IMR-90 (cell line): ENCODE measurements around the gene ATXN1. TPM values are rescaled to one million over a fixed set of nuclear protein-coding genes. Genes with fewer than 3 reads are reported as not detected.

Experiments used
- ATAC-seq: fragments of 200-7000 bp; cut with Tn5 transposase; 2 replicates; pipeline ENCODE4 v1.9.1; 2020; ENCODE audit warnings: low read depth, mild to moderate bottlenecking, moderate library complexity
- BruUV-seq: library from RNA; stranded (reverse); fragments of 400-500 nt; replicated peaks from 2 replicates; lab custom pipeline; 2021; lab: Mats Ljungman, UMichigan
- CTCF ChIA-PET: fragments of 300-600 bp; formaldehyde crosslinking; extraction: SDS; loops from one replicate; lab custom pipeline; 2021; ENCODE audit warnings: antibody characterized with exemption; lab: Yijun Ruan, JAX
- POLR2A ChIA-PET: fragments of 300-600 bp; sonication (Branson Sonifier 250); formaldehyde crosslinking; loops from one replicate; lab custom pipeline; 2022; ENCODE audit warnings: antibody characterized with exemption; ENCODE audit not compliant: unreplicated experiment; lab: Charles Lee
- DNase-seq: peaks from one replicate; pipeline ENCODE4 v3.0.0; 2013
- H2AFZ ChIP-seq: replicated peaks from 2 replicates; pipeline ENCODE3; 2013; ENCODE audit warnings: low read length, mild to moderate bottlenecking; ENCODE audit not compliant: poor library complexity
- H2AK5ac ChIP-seq: 2 replicates; pipeline ENCODE4 v1.6.1; 2013; ENCODE audit warnings: low read depth, low read length, inconsistent platforms
- H2AK9ac ChIP-seq: replicated peaks from 2 replicates; pipeline ENCODE3; 2013; ENCODE audit warnings: mild to moderate bottlenecking, low read depth, low read length, moderate library complexity; ENCODE audit not compliant: poor library complexity
- H2BK120ac ChIP-seq: 2 replicates; pipeline ENCODE4 v1.6.1; 2013; ENCODE audit warnings: low read depth, low read length, inconsistent platforms
- H2BK15ac ChIP-seq: 3 replicates; pipeline ENCODE4 v1.6.1; 2013; ENCODE audit warnings: low read depth, low read length, inconsistent platforms
- H2BK20ac ChIP-seq: 2 replicates; pipeline ENCODE4 v1.6.1; 2013; ENCODE audit warnings: low read depth, mild to moderate bottlenecking, inconsistent platforms, low read length, moderate library complexity
- H2BK5ac ChIP-seq: 2 replicates; pipeline ENCODE4 v1.6.1; 2013; ENCODE audit warnings: mild to moderate bottlenecking, low read depth, low read length, inconsistent platforms; ENCODE audit not compliant: poor library complexity, severe bottlenecking
- H3K14ac ChIP-seq: replicated peaks from 2 replicates; pipeline ENCODE4 v1.6.1; 2013; ENCODE audit warnings: low read depth, low read length, inconsistent platforms
- H3K18ac ChIP-seq: 2 replicates; pipeline ENCODE4 v1.6.1; 2013; ENCODE audit warnings: low read depth, low read length, control low read depth
- H3K23ac ChIP-seq: 2 replicates; pipeline ENCODE4 v1.6.1; 2013; ENCODE audit warnings: low read depth, low read length, inconsistent platforms
- H3K27ac ChIP-seq: 2 replicates; pipeline ENCODE4 v1.5.1; 2013; ENCODE audit warnings: mild to moderate bottlenecking, control low read depth, low read length; ENCODE audit not compliant: insufficient read depth
- H3K27me3 ChIP-seq: 2 replicates; pipeline ENCODE4 v1.6.1; 2013; ENCODE audit warnings: low read length; ENCODE audit not compliant: control insufficient read depth, insufficient read depth
- H3K36me3 ChIP-seq: 2 replicates; pipeline ENCODE4 v1.6.1; 2013; ENCODE audit warnings: low read length, mixed read lengths; ENCODE audit not compliant: control insufficient read depth, insufficient read depth
- H3K4ac ChIP-seq: 2 replicates; pipeline ENCODE4 v1.6.1; 2013; ENCODE audit warnings: low read depth, low read length, inconsistent platforms
- H3K4me1 ChIP-seq: 2 replicates; pipeline ENCODE4 v1.6.1; 2013; ENCODE audit warnings: low read length, mixed read lengths; ENCODE audit not compliant: control insufficient read depth, insufficient read depth
- H3K4me2 ChIP-seq: 2 replicates; pipeline ENCODE4 v1.6.1; 2013; ENCODE audit warnings: low read depth, mild to moderate bottlenecking, control low read depth, low read length, moderate library complexity
- H3K4me3 ChIP-seq: 2 replicates; pipeline ENCODE4 v1.5.1; 2013; ENCODE audit warnings: low read depth, mild to moderate bottlenecking, control low read depth, low read length, moderate library complexity; ENCODE audit not compliant: insufficient read depth
- H3K56ac ChIP-seq: 2 replicates; pipeline ENCODE4 v1.6.1; 2013; ENCODE audit warnings: low read length, inconsistent platforms; ENCODE audit not compliant: insufficient read depth; ENCODE audit errors: extremely low read depth
- H3K79me1 ChIP-seq, 2 experiments: 2 replicates each; pipeline ENCODE4 v1.6.1; 2013; ENCODE audit warnings: low read length in 2 of 2, inconsistent platforms in 1 of 2, low read depth in 1 of 2
- H3K9ac ChIP-seq: 2 replicates; pipeline ENCODE4 v1.6.1; 2013; ENCODE audit warnings: low read depth, low read length, control low read depth
- H3K9me1 ChIP-seq: 2 replicates; pipeline ENCODE4 v1.6.1; 2013; ENCODE audit warnings: low read length, inconsistent platforms; ENCODE audit not compliant: insufficient read depth
- H3K9me3 ChIP-seq: 2 replicates; pipeline ENCODE4 v1.6.1; 2013; ENCODE audit warnings: low read length; ENCODE audit not compliant: control insufficient read depth, insufficient read depth
- H4K20me1 ChIP-seq: 2 replicates; pipeline ENCODE4 v1.6.1; 2013; ENCODE audit warnings: low read length, inconsistent platforms; ENCODE audit not compliant: insufficient read depth
- H4K5ac ChIP-seq: 2 replicates; pipeline ENCODE4 v1.6.1; 2013; ENCODE audit warnings: mild to moderate bottlenecking, low read depth, low read length, control low read depth
- H4K8ac ChIP-seq, 2 experiments: 2 replicates each; pipeline ENCODE4 v1.6.1; 2013; ENCODE audit warnings: low read depth in 2 of 2, low read length in 2 of 2, control low read depth in 1 of 2, inconsistent platforms in 1 of 2
- H4K91ac ChIP-seq: 2 replicates; pipeline ENCODE4 v1.6.1; 2013; ENCODE audit warnings: low read depth, low read length, inconsistent platforms; ENCODE audit not compliant: insufficient read depth
- BHLHE40 ChIP-seq: fragments of 150-350 bp; IDR thresholded peaks from 2 replicates; pipeline ENCODE4 v1.6.1; 2016; ENCODE audit warnings: mild to moderate bottlenecking, low read depth, low read length
- CEBPB ChIP-seq: IDR thresholded peaks from 2 replicates; pipeline ENCODE4 v1.6.1; 2012; ENCODE audit warnings: low read depth, low read length, improper control_type of control experiment
- CHD1 ChIP-seq: IDR thresholded peaks from 2 replicates; pipeline ENCODE4 v1.6.1; 2012; ENCODE audit warnings: low read depth, low read length, improper control_type of control experiment
- ELK1 ChIP-seq: fragments of 150-350 bp; IDR thresholded peaks from 2 replicates; pipeline ENCODE4 v1.6.1; 2016; ENCODE audit warnings: low read depth, mild to moderate bottlenecking, low read length, moderate library complexity, borderline replicate concordance
- FOS ChIP-seq: fragments of 150-350 bp; IDR thresholded peaks from 2 replicates; pipeline ENCODE4 v1.6.1; 2016; ENCODE audit warnings: low read depth, low read length
- MAFK ChIP-seq: IDR thresholded peaks from 2 replicates; pipeline ENCODE4 v1.6.1; 2012; ENCODE audit warnings: low read depth, low read length, improper control_type of control experiment
- MAZ ChIP-seq: IDR thresholded peaks from 2 replicates; pipeline ENCODE4 v1.6.1; 2012; ENCODE audit warnings: low read depth, mild to moderate bottlenecking, low read length, improper control_type of control experiment, moderate library complexity, borderline replicate concordance
- MXI1 ChIP-seq: IDR thresholded peaks from 2 replicates; pipeline ENCODE4 v1.6.1; 2012; ENCODE audit warnings: low read depth, mild to moderate bottlenecking, low read length, moderate library complexity, borderline replicate concordance
- NFE2L2 ChIP-seq: fragments of 150-350 bp; IDR thresholded peaks from 2 replicates; pipeline ENCODE4 v1.6.1; 2016; ENCODE audit warnings: low read depth, mild to moderate bottlenecking, low read length
- POLR2A ChIP-seq: IDR thresholded peaks from 2 replicates; pipeline ENCODE4 v1.6.1; 2012; ENCODE audit warnings: mild to moderate bottlenecking, low read depth, low read length
- RAD21 ChIP-seq: IDR thresholded peaks from 2 replicates; pipeline ENCODE4 v1.6.1; 2012; ENCODE audit warnings: low read length, improper control_type of control experiment
- RCOR1 ChIP-seq: IDR thresholded peaks from 2 replicates; pipeline ENCODE4 v1.6.1; 2012; ENCODE audit warnings: mild to moderate bottlenecking, low read length, improper control_type of control experiment; ENCODE audit not compliant: insufficient replicate concordance
- RFX5 ChIP-seq: IDR thresholded peaks from 2 replicates; pipeline ENCODE4 v1.8.0; 2012; ENCODE audit warnings: low read depth, mild to moderate bottlenecking, low read length, moderate library complexity
- SMC3 ChIP-seq: fragments of 150-350 bp; IDR thresholded peaks from 2 replicates; pipeline ENCODE4 v1.6.1; 2016; ENCODE audit warnings: low read depth, mild to moderate bottlenecking, antibody characterized with exemption, low read length, moderate library complexity
- WGBS, 2 experiments: methylation state at CpG; one replicate each; pipeline versions ENCODE4 v1.1.5 to v1.1.7; 2013; ENCODE audit warnings: missing lambda C conversion rate in 2 of 2; ENCODE audit not compliant: insufficient read length in 1 of 2; ENCODE audit errors: extremely low coverage in 2 of 2; 5-methylcytosine and 5-hydroxymethylcytosine counted together
- dilution Hi-C: fragments of 300-500 bp; cut with HindIII; formaldehyde crosslinking; loops from one replicate; pipeline ENCODE4 v1.14.3; 2018; ENCODE audit warnings: low sequenced_read_pairs; ENCODE audit not compliant: unreplicated experiment
- in situ Hi-C: fragments of 300-500 bp; cut with MboI; formaldehyde crosslinking; loops from 3 replicates; pipeline ENCODE4 v1.14.3; 2019; ENCODE audit warnings: low sequenced_read_pairs, inconsistent platforms, mixed read lengths
- intact Hi-C: fragments of 100-400 bp; cut with micrococcal nuclease; formaldehyde crosslinking; loops from 2 replicates; pipeline ENCODE4 v1.10.0; 2022
- polyA plus RNA-seq, 3 experiments: library from polyadenylated mRNA; depleted of rRNA; stranded (reverse); fragments of >200 nt; gene quantifications; 2 replicates each; pipeline ENCODE4 v1.2.3, GENCODE V29; 2012; ENCODE audit warnings: low replicate concordance in 1 of 3
- total RNA-seq: library from RNA; depleted of rRNA; stranded (reverse); fragments of >200 nt; gene quantifications from 2 replicates; pipeline ENCODE4 v1.2.3, GENCODE V29; 2012
- TF ChIP-seq, protein P1 (sequence below): conservative IDR thresholded peaks from 2 replicates; pipeline ENCODE4 v1.5.1; 2012; ENCODE audit warnings: mild to moderate bottlenecking, low read depth, low read length, improper control_type of control experiment
- TF ChIP-seq, protein P2 (sequence below): fragments of 150-350 bp; IDR thresholded peaks from 2 replicates; pipeline ENCODE4 v1.6.1; 2017; ENCODE audit warnings: mild to moderate bottlenecking, antibody characterized with exemption, low read length, low read depth

The ATXN1 gene
- total and polyA plus RNA-seq, 2 of the 4 experiments (the other 2 are of a cell fraction) = 7.3 to 11.1 TPM

DNA sequence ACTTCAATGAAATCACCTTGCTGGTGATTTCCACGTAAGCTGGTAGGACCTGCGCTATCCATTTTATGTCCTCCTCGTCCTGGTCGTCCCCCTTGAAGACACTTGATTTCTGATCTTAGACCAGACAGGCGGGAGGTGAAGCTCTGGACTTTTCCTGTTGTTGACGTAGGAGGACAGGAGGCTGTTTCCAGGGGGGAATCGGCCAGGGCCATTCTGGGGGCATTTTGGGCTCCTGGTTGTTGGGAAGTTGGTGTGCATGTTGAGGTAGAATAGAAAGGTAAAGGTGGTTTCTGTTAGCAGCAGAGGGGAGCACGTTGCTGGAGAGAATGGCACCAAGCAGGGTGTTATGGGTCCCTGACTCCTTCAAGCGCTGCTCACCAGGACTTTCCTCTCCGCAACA, 466.9 kb downstream of the ATXN1 start:
- no peak for DNase-seq
- Histone ChIP-seq H3K56ac (no peak overlapping the region), H3K27me3 (no peaks in the 10 kb centered on the region), H3K4me1 (no peaks in the 10 kb centered on the region), H2BK120ac (no peak overlapping the region), H4K20me1 (no peaks in the 10 kb centered on the region), H2AK5ac (no peak overlapping the region), H2BK5ac (no peak overlapping the region), H3K9ac (no peak overlapping the region), H2BK15ac (no peak overlapping the region), H3K4me2 (no peak overlapping the region), H3K4ac (no peak overlapping the region), H2AFZ (no peak overlapping the region), H3K9me1 (no peaks in the 10 kb centered on the region; the same call in 1 of the 2 replicates), H3K9me3 (no peaks in the 10 kb centered on the region), H4K91ac (no peak overlapping the region), H3K36me3 (0 out of 2 replicates have a peak, but pooled peaks cover 1% of the 10 kb centered on the region), H3K23ac (no peak overlapping the region), H4K8ac (no peak overlapping the region), H3K4me3 (no peak overlapping the region), H3K18ac (no peak overlapping the region), H3K27ac (no peak overlapping the region), H3K14ac (no peak overlapping the region), H3K79me1 (no peaks in the 10 kb centered on the region), H2BK20ac (no peak overlapping the region), H4K5ac (no peak overlapping the region), H2AK9ac (peak overlapping the region; percentile 42)
- ChIA-PET CTCF (no interaction called here), POLR2A (no interaction called here)
- ATAC-seq = no peak
- dilution Hi-C loops = no loop called here
- whole genome bisulfite sequencing, 2 experiments = 84% methylated on average over 6 of the region's 10 CpGs; no CpG with 5 or more reads in 1 of the 2 experiments
- TF ChIP-seq FOS = no peak
- TF ChIP-seq NFE2L2 = no peak
- TF ChIP-seq ELK1 = no peak
- no peak for TF ChIP-seq MAZ
- TF ChIP-seq RAD21 = no peak
- TF ChIP-seq, protein P1, sequence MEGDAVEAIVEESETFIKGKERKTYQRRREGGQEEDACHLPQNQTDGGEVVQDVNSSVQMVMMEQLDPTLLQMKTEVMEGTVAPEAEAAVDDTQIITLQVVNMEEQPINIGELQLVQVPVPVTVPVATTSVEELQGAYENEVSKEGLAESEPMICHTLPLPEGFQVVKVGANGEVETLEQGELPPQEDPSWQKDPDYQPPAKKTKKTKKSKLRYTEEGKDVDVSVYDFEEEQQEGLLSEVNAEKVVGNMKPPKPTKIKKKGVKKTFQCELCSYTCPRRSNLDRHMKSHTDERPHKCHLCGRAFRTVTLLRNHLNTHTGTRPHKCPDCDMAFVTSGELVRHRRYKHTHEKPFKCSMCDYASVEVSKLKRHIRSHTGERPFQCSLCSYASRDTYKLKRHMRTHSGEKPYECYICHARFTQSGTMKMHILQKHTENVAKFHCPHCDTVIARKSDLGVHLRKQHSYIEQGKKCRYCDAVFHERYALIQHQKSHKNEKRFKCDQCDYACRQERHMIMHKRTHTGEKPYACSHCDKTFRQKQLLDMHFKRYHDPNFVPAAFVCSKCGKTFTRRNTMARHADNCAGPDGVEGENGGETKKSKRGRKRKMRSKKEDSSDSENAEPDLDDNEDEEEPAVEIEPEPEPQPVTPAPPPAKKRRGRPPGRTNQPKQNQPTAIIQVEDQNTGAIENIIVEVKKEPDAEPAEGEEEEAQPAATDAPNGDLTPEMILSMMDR = no peak
- no peak for TF ChIP-seq MAFK
- TF ChIP-seq RCOR1 = no peak
- TF ChIP-seq, protein P2, sequence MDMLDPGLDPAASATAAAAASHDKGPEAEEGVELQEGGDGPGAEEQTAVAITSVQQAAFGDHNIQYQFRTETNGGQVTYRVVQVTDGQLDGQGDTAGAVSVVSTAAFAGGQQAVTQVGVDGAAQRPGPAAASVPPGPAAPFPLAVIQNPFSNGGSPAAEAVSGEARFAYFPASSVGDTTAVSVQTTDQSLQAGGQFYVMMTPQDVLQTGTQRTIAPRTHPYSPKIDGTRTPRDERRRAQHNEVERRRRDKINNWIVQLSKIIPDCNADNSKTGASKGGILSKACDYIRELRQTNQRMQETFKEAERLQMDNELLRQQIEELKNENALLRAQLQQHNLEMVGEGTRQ = no peak
- no peak for TF ChIP-seq CEBPB
- TF ChIP-seq POLR2A = no peak
- no peak for TF ChIP-seq BHLHE40
- TF ChIP-seq RFX5 = no peak
- no peak for TF ChIP-seq CHD1
- TF ChIP-seq SMC3 = no peak
- no peak for TF ChIP-seq MXI1
- in situ Hi-C loops = no loop called here
- no TSS peak for BruUV-seq
- intact Hi-C loops = no loop called here
